HG03520 (cell line): Measurements from ENCODE around the gene DENND2A.
"Not testable (repeated sequence)": the region's sequence is repeated elsewhere in the genome, so short reads cannot be mapped to it uniquely, and the experiment has no call there.

Source experiments
- ATAC-seq: cut with Tn5 transposase; IDR thresholded peaks from one replicate; pipeline ENCODE4 v1.9.1; 2021; ENCODE audit warnings: mild to moderate bottlenecking, moderate library complexity; ENCODE audit not compliant: unreplicated experiment

The DENND2A gene

GRCh38 chr7:140594131-140594691 lies 46.4 kb downstream of the DENND2A start:
- no peak for ATAC-seq

- ATAC-seq = no peak
These were observed 47.0 kb downstream of the DENND2A start for GRCh38 chr7:140593672-140593982.

GRCh38 chr7:140592964-140593671 lies 47.5 kb downstream of the DENND2A start:
- no peak for ATAC-seq

- no peak for ATAC-seq
These were observed 49.3 kb downstream of the DENND2A start for GRCh38 chr7:140591180-140591902.

GRCh38 chr7:140587243-140587642 lies 53.4 kb downstream of the DENND2A start:
- no peak for ATAC-seq

GRCh38 chr7:140586516-140586915 lies 54.1 kb downstream of the DENND2A start:
- ATAC-seq = no peak

- no peak for ATAC-seq
These were observed 55.3 kb downstream of the DENND2A start for GRCh38 chr7:140585333-140585732.

GRCh38 chr7:140584195-140584851 lies 56.3 kb downstream of the DENND2A start:
- ATAC-seq = no peak

- no peak for ATAC-seq
These were observed 59.2 kb downstream of the DENND2A start for GRCh38 chr7:140581411-140581810.

GRCh38 chr7:140577651-140578050 lies 63.0 kb downstream of the DENND2A start:
- no peak for ATAC-seq

GRCh38 chr7:140576589-140576988 lies 64.0 kb downstream of the DENND2A start:
- no peak for ATAC-seq

- ATAC-seq = no peak
These were observed 69.0 kb downstream of the DENND2A start for GRCh38 chr7:140571538-140572122.

GRCh38 chr7:140570120-140570519 lies 70.5 kb downstream of the DENND2A start:
- no peak for ATAC-seq

GRCh38 chr7:140568021-140568813 lies 72.4 kb downstream of the DENND2A start:
- no peak for ATAC-seq

GRCh38 chr7:140566186-140566585 lies 74.4 kb downstream of the DENND2A start:
- ATAC-seq = not testable (repeated sequence)

GRCh38 chr7:140565761-140566160 lies 74.9 kb downstream of the DENND2A start:
- ATAC-seq = not testable (repeated sequence)

GRCh38 chr7:140564643-140565042 lies 76.0 kb downstream of the DENND2A start:
- no peak for ATAC-seq

GRCh38 chr7:140562926-140563481 lies 77.6 kb downstream of the DENND2A start:
- ATAC-seq = no peak

GRCh38 chr7:140559410-140559809 lies 81.2 kb downstream of the DENND2A start:
- ATAC-seq = no peak

- ATAC-seq = no peak
These were observed 82.6 kb downstream of the DENND2A start for GRCh38 chr7:140557809-140558518.
